ENCODE data around the gene SOST.

DNA sequence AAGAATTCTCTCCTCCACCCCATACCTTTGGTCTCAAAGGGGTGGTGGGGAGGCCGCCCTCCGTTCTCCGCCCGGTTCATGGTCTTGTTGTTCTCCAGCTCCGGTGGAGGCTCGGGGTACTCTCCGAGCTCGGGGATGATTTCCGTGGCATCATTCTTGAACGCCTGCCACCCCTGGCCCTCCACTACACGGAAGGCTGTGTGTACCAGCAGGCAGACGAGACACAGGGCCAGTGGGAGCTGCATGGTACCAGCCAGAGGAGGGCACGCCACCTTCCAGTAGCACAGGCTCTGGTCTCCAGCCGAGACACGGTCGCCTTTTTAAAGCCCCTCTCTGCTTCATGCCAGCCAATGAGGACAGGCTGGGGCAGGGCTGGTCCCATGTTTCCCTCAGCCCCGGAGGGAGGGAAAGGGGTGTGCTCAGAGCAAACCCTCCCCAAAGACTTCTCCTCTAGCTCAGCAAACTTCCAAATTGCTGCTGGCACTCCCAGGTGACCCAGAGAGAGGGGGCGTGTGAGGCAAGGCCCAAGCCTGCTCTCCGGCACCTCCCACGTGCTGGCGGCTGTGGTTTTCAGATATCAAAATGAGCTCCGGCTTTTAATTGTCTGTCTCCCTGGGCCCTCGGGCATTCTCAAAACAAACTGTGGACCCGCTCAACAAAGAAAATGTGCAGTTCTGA lies at the start of gene SOST:
- TF ChIP-seq, protein P1, sequence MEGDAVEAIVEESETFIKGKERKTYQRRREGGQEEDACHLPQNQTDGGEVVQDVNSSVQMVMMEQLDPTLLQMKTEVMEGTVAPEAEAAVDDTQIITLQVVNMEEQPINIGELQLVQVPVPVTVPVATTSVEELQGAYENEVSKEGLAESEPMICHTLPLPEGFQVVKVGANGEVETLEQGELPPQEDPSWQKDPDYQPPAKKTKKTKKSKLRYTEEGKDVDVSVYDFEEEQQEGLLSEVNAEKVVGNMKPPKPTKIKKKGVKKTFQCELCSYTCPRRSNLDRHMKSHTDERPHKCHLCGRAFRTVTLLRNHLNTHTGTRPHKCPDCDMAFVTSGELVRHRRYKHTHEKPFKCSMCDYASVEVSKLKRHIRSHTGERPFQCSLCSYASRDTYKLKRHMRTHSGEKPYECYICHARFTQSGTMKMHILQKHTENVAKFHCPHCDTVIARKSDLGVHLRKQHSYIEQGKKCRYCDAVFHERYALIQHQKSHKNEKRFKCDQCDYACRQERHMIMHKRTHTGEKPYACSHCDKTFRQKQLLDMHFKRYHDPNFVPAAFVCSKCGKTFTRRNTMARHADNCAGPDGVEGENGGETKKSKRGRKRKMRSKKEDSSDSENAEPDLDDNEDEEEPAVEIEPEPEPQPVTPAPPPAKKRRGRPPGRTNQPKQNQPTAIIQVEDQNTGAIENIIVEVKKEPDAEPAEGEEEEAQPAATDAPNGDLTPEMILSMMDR (IDR thresholded peaks at IDR 0.05): no peak
- no peak for TF ChIP-seq GABPA (IDR thresholded peaks at IDR 0.05; ENCODE audit: low read depth)
- TF ChIP-seq POLR2AphosphoS5 (IDR thresholded peaks at IDR 0.05; ENCODE audit: low read depth, low read length): no peak
